Heart left ventricle (tissue), 16 donors: ENCODE results near the gene ANKRD33. TPM values are rescaled to one million over a fixed set of nuclear protein-coding genes. Genes with fewer than 3 reads are reported as not detected.
"Not testable (repeated sequence)": the region's sequence is repeated elsewhere in the genome, so short reads cannot be mapped to it uniquely, and the experiment has no call there.

Source experiments
- ATAC-seq, 4 donors: fragments of 200-7000 bp; cut with Tn5 transposase; one replicate each; pipeline ENCODE4 v1.9.1; 2020 to 2022; ENCODE audit warnings: moderate library complexity in 4 of 4, mild to moderate bottlenecking in 3 of 4, moderate number of reproducible peaks in 1 of 4
- DNase-seq, 5 donors: peaks; one replicate each; pipeline ENCODE4 v3.0.0-alpha.2; 2020
- H3K27ac ChIP-seq, 12 donors: fragments of 200-600 bp; sonication (generic) in 4 of 12; one replicate each; pipeline versions ENCODE4 v1.5.0 to v1.8.0; 2016 to 2022; ENCODE audit warnings: mild to moderate bottlenecking in 2 of 12
- H3K27me3 ChIP-seq, 9 donors: fragments of 200-600 bp; sonication (generic) in 2 of 9; one replicate each; pipeline versions ENCODE4 v1.5.1 to v1.8.0; 2016 to 2022; ENCODE audit warnings: mild to moderate bottlenecking in 3 of 9
- H3K36me3 ChIP-seq, 9 donors: fragments of 200-600 bp; sonication (generic) in 2 of 9; one replicate each; pipeline versions ENCODE4 v1.5.0 to v1.8.0; 2018 to 2022; ENCODE audit warnings: mild to moderate bottlenecking in 2 of 9
- H3K4me1 ChIP-seq, 12 donors: fragments of 200-600 bp; sonication (generic) in 4 of 12; one replicate each; pipeline versions ENCODE4 v1.5.0 to v1.8.0; 2016 to 2022; ENCODE audit warnings: mild to moderate bottlenecking in 3 of 12
- H3K4me3 ChIP-seq, 12 donors: fragments of 200-600 bp; sonication (generic) in 4 of 12; one replicate each; pipeline versions ENCODE4 v1.5.0 to v1.8.0; 2017 to 2022; ENCODE audit warnings: mild to moderate bottlenecking in 9 of 12, moderate library complexity in 4 of 12
- H3K9me3 ChIP-seq, 12 donors: fragments of 200-600 bp; sonication (generic) in 4 of 12; one replicate each; pipeline versions ENCODE4 v1.5.0 to v1.8.0; 2016 to 2022; ENCODE audit warnings: mild to moderate bottlenecking in 1 of 12
- POLR2A ChIP-seq, 2 donors: fragments of 450-650 bp; IDR thresholded peaks; one replicate each; pipeline ENCODE4 v1.6.1; 2017; ENCODE audit warnings: antibody characterized with exemption in 2 of 2, mild to moderate bottlenecking in 2 of 2, moderate library complexity in 2 of 2
- WGBS, 4 donors: extraction: QIAGEN DNeasy Blood & Tissue Kit in 2 of 4; methylation state at CpG; one replicate each; pipeline versions ENCODE4 v1.1.5 to v1.1.7; 2013 to 2018; 5-methylcytosine and 5-hydroxymethylcytosine counted together
- intact Hi-C, 10 donors: fragments of 100-400 bp; cut with DNase I; formaldehyde crosslinking; loops; one replicate each; pipeline versions ENCODE4 v1.11.1 to v1.14.2; 2022
- polyA plus RNA-seq, 2 donors: library from polyadenylated mRNA; stranded (reverse); fragments of 200-250 nt; gene quantifications; one replicate each; pipeline ENCODE4 v1.2.3, GENCODE V29; 2013
- total RNA-seq, 9 donors: library from RNA; depleted of rRNA in 2 of 9; stranded (reverse); fragments of >200 nt in 2 of 9; fragmentation: NEBNext Ultra II Directional in 3 of 9; extraction: Animal tissue kit (Norgen Biotek cat#: 25700) in 3 of 9; gene quantifications; one replicate each; pipeline versions ENCODE4 v1.1.0 to v1.2.4, GENCODE V29; 2016 to 2023
- TF ChIP-seq, protein P1 (sequence below), 12 donors: fragments of 200-600 bp; sonication (generic) in 4 of 12; IDR thresholded peaks; one replicate each; pipeline versions ENCODE4 v1.5.0 to v1.8.0; 2018 to 2022; ENCODE audit warnings: antibody characterized with exemption in 12 of 12, mild to moderate bottlenecking in 5 of 12
- donor health status: ischemic (EF 13 %, LVEDD 7.1; RV severe dilation, severe dysfunction).
- donor health status: healthy with polysubstance abuse.
- donor health status: DM: no; HTN: yes; CAD: no.
- donor health status: DM: no; HTN: no; CAD: no.
- donor health status: ischemic (EF 25% LVEDD 6.9; RV normal size, moderate dysfunction).
- donor health status: ischemic (EF 25% LVEDD 5.7; RV mildly dilated, moderate dysfunction).
- donor health status: healthy.
- donor health status: DM: yes; HTN: yes; CAD: no.
- donor health status: ischemic (EF 35%, LVEDD 5.7; RV mildly dilated, moderate dysfunction).
- donor health status: nonischemic (EF 11% LVEDD 7.7; RV severe dilation, severe dysfunction).
- donor health status: DM: yes; HTN: yes; CAD: no.
- donor health status: PGD.
- donor health status: ischemic (EF 29% LVEDD 5.4; RV normal size, mild dysfunction).
- donor health status: nonischemic (EF 23%, LVEDD 6.1; RV moderate dilation, normal function).

ANKRD33 gene
- total and polyA plus RNA-seq, 11 donors: not detected

GRCh38 chr12:51883998-51884675, 3.8 kb upstream of the ANKRD33 start:
- ATAC-seq (no peak), DNase-seq (no peak)
- Histone ChIP-seq H3K4me3 (no peak overlapping the region), H3K27ac (no peak overlapping the region), H3K36me3 (no peaks in the 10 kb centered on the region), H3K27me3 (no peaks in the 10 kb centered on the region), H3K9me3 (no peaks in the 10 kb centered on the region), H3K4me1 (peaks cover 3 to 25% (median 12%) of the 10 kb centered on the region in 12 donors)
- TF ChIP-seq, protein P1, sequence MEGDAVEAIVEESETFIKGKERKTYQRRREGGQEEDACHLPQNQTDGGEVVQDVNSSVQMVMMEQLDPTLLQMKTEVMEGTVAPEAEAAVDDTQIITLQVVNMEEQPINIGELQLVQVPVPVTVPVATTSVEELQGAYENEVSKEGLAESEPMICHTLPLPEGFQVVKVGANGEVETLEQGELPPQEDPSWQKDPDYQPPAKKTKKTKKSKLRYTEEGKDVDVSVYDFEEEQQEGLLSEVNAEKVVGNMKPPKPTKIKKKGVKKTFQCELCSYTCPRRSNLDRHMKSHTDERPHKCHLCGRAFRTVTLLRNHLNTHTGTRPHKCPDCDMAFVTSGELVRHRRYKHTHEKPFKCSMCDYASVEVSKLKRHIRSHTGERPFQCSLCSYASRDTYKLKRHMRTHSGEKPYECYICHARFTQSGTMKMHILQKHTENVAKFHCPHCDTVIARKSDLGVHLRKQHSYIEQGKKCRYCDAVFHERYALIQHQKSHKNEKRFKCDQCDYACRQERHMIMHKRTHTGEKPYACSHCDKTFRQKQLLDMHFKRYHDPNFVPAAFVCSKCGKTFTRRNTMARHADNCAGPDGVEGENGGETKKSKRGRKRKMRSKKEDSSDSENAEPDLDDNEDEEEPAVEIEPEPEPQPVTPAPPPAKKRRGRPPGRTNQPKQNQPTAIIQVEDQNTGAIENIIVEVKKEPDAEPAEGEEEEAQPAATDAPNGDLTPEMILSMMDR (IDR thresholded peaks at IDR 0.05): no peak
- no peak for TF ChIP-seq POLR2A (IDR thresholded peaks at IDR 0.05)
- 72 to 81% (median 76%) methylated on average over 4 of the region's 4 CpGs for WGBS, 4 donors
- intact Hi-C loops: no loop called here

DNA sequence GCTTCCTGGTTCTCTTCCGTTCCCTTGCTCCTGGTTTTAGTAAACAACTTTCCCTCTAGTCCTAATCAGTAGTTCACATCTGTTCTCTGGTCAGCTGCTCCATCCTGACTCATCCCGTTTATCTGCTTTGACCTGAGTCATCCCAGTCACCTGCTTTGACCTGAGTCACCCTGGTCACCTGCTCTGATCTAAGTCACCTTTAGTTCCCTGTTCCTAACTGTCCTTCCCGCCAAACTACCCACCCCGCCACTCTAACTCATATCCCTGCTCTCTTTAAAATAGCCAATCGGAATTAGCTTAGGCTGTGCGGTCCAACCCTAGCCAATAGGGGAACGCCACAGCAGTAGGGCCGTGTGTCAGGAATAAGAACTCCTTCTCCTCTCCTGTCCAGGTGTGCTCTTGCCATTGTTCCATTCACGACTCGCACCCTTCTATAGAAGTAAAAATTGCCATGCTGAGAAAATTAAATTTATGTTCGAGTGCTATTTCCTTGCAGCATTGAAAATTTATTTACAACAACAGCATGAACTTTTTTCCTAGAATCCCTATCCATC, 3.1 kb upstream of the ANKRD33 start:
- Histone ChIP-seq H3K27me3 (no peaks in the 10 kb centered on the region), H3K4me1 (peaks cover 3 to 25% (median 12%) of the 10 kb centered on the region in 12 donors), H3K9me3 (no peaks in the 10 kb centered on the region), H3K4me3 (no peak overlapping the region), H3K36me3 (no peaks in the 10 kb centered on the region), H3K27ac (peak overlapping the region in 2 of 12 donors; percentile 70 to 77)
- intact Hi-C loops: no loop called here
- 83 to 90% (median 88%) methylated on average over 11 of the region's 11 CpGs for WGBS, 4 donors
- DNase-seq (no peak), ATAC-seq (no peak)
- TF ChIP-seq, protein P1 (IDR thresholded peaks at IDR 0.05): no peak
- no peak for TF ChIP-seq POLR2A (IDR thresholded peaks at IDR 0.05)

DNA sequence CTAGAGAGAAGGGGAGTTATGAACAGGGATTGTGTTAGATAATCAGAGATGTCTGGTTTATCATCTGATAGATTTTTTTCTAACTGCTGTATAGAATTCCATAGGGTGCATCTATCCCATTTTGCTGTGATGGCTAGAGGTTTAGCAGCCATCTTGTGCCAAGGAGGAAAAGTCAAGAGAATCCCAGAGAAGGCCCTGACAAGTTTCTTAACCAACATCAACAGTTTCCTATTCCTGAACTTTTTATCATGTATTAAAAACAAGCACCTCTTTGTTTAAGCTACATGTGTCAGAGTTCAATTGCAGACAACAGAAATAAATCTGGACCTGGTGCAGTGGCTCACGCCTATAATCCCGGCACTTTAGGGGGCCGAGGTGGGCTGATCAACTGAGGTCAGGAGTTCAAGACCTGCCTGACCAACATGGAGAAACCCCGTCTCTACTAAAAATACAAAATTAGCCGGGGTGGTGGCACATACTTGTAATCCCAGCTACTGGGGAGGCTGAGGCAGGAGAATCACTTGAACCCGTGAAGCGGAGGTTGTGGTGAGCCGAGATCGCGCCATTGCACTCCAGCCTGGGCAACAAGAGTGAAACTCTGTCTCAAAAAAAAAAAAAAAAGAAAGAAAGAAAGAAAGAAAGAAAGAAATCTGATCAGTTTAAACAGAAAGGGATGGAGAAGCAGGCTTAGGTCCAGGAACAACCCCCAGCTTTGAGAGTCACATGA, 2.4 kb upstream of the ANKRD33 start:
- peaks cover 3 to 25% (median 12%) of the 10 kb centered on the region in 12 donors for H3K4me1 ChIP-seq

DNA sequence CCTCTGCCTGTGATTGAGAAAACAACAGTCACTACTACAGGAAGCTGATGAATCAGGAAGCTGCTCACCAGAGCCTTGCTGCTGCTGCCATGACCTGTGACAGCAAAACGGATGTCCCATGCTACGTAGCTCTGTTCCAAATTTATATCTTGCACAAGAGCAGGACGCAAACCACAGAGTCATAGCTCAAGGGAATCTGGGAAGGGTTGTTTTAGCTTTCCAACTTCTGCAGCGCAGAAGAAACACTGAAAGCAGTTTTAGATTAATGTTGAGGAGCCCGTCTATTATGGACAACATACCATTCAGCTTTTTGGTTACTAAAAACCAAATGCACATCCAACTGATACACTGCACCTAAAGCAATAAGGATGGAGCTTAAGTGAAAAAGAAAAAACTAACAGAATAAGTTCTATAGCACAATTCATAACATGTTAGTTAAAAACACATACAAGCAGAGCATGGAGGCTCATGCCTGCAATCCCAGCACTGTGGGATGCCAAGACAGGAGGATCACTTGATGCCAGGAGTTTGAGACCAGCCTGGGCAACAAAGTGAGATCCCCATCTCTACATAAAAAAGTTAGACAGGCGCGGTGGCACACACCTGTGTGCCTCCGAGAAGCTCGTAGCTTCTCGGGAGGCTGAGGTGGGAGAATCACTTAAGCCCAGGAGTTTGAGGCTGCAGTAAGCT, 1.7 kb upstream of the ANKRD33 start:
- H3K4me1 ChIP-seq: peaks cover 3 to 25% (median 12%) of the 10 kb centered on the region in 12 donors
- peak overlapping the region in 11 of 12 donors; percentile 53 to 80 (median 71) for H3K27ac ChIP-seq
- H3K9me3 ChIP-seq: no peaks in the 10 kb centered on the region
- H3K4me3 ChIP-seq: peak overlapping the region in 2 of 12 donors; percentile 16 to 30
- intact Hi-C loops: no loop called here
- no peaks in the 10 kb centered on the region for H3K27me3 ChIP-seq
- TF ChIP-seq, protein P1 (IDR thresholded peaks at IDR 0.05): no peak
- peak in 1 of 2 donors; percentile 52 for TF ChIP-seq POLR2A (IDR thresholded peaks at IDR 0.05)
- ATAC-seq (peak; percentile 91 to 97 (median 95)), DNase-seq (peak; percentile 68 to 87 (median 85))
- H3K36me3 ChIP-seq: no peaks in the 10 kb centered on the region
- 52 to 57% (median 54%) methylated on average over 10 of the region's 10 CpGs for WGBS, 4 donors

More for the DNA sequence above, 2.4 kb upstream of the ANKRD33 start:
- Histone ChIP-seq H3K27ac (peak overlapping the region in 10 of 12 donors; percentile 58 to 80 (median 70)), H3K4me3 (peak overlapping the region in 3 of 12 donors; percentile 13 to 30 (median 16))
- ATAC-seq, intact Hi-C loops, H3K27me3 ChIP-seq, H3K36me3 ChIP-seq, H3K9me3 ChIP-seq: not testable (repeated sequence)
- WGBS, 4 donors: 65 to 71% (median 68%) methylated on average over 10 of the region's 10 CpGs
- DNase-seq: peak in 2 of 5 donors; percentile 21 to 23
